C4-2B (cell line): Measurements from ENCODE around the gene POLR3C.
A peak's percentile ranks its signal among the peaks of the same experiment; 100 is the strongest.

Experiments used
- H3K27ac ChIP-seq: fragments of 450-650 bp; 2 replicates; pipeline ENCODE4 v1.5.1; 2017
- CTCF ChIP-seq: fragments of 450-650 bp; conservative IDR thresholded peaks from 2 replicates; pipeline ENCODE4 v1.5.1; 2017; ENCODE audit warnings: mild to moderate bottlenecking
- ZFX ChIP-seq: fragments of 450-650 bp; IDR thresholded peaks from 2 replicates; pipeline ENCODE4 v1.6.1; 2017

The POLR3C gene

GRCh38 chr1:145892486-145893087 lies 68.6 kb downstream of the POLR3C start:
- peak overlapping the region; percentile 85 for H3K27ac ChIP-seq
- TF ChIP-seq ZFX (no peak), CTCF (no peak)

GRCh38 chr1:145893306-145894055 lies 69.5 kb downstream of the POLR3C start:
- no peak for TF ChIP-seq CTCF
- TF ChIP-seq ZFX: no peak
- H3K27ac ChIP-seq: peak overlapping the region; percentile 85
